Measurements from ENCODE around the gene PMPCA. TPM values are rescaled to one million over a fixed set of nuclear protein-coding genes. Genes with fewer than 3 reads are reported as not detected.
A peak's percentile ranks its signal among the peaks of the same experiment; 100 is the strongest.

Gene PMPCA
- total RNA-seq, 2 experiments from 2014 or later, result 108 to 112 TPM

GRCh38 chr9:136407911-136408310 is 2.5 kb upstream of the PMPCA start:
- intact Hi-C loops (cut with micrococcal nuclease), result no loop called here
- no peaks in the 10 kb centered on the region for H3K9me3 Mint-ChIP-seq
- H3K27ac Mint-ChIP-seq, result peak overlapping the region; percentile 79
- H3K4me1 Mint-ChIP-seq (ENCODE audit: low read depth), result peaks cover 74% of the 10 kb centered on the region
- CTCF ChIA-PET, result no interaction called here
- peaks cover 59% of the 10 kb centered on the region for H3K36me3 Mint-ChIP-seq
- POLR2A ChIA-PET, result no interaction called here
- H3K27me3 Mint-ChIP-seq, result no peaks in the 10 kb centered on the region
- H3K4me3 Mint-ChIP-seq, result peak overlapping the region; percentile 38
- DNase-seq, result peak; percentile 62

GRCh38 chr9:136409557-136410455 is 652 bp upstream of the PMPCA start:
- Mint-ChIP-seq H3K4me1 (ENCODE audit: low read depth) (peaks cover 64% of the 10 kb centered on the region), H3K9me3 (no peaks in the 10 kb centered on the region), H3K36me3 (peaks cover 65% of the 10 kb centered on the region), H3K27ac (peak overlapping the region; percentile 94), H3K4me3 (peak overlapping the region; percentile 88), H3K27me3 (no peaks in the 10 kb centered on the region)
- ChIA-PET POLR2A (interaction anchor here (0.7 to 1.8 kb wide), 8 partner anchors 9 to 131 kb away, joined by 3 to 7 read pairs (median 4); partner anchors contain the start of gene DNLZ), CTCF (interaction anchor here (1.0 to 1.9 kb wide), 4 partner anchors 9 to 686 kb away, joined by 3 to 19 read pairs (median 4); partner anchors contain the start of gene SNAPC4)
- intact Hi-C loops (cut with micrococcal nuclease), result loop anchor here (2.0 kb wide), 1 partner anchor 47 kb away; the partner anchor contains the start of gene DNLZ
- DNase-seq, result peak; percentile 64

- H3K9me3 Mint-ChIP-seq, result no peaks in the 10 kb centered on the region
- peak overlapping the region; percentile 84 for H3K27ac Mint-ChIP-seq
- intact Hi-C loops (cut with micrococcal nuclease), result loop anchor here (1.0 to 2.0 kb wide), 2 partner anchors 28 to 49 kb away; partner anchors contain the start of genes DNLZ and INPP5E
- DNase-seq, result no peak
- H3K36me3 Mint-ChIP-seq, result peaks cover 61% of the 10 kb centered on the region
- no peaks in the 10 kb centered on the region for H3K27me3 Mint-ChIP-seq
- ChIA-PET CTCF (no interaction called here), POLR2A (interaction anchor here (0.9 to 1.8 kb wide), 5 partner anchors 8 to 128 kb away, joined by 3 to 6 read pairs (median 3); partner anchors contain the start of gene DNLZ)
- H3K4me3 Mint-ChIP-seq, result peak overlapping the region; percentile 91
- peaks cover 50% of the 10 kb centered on the region for H3K4me1 Mint-ChIP-seq (ENCODE audit: low read depth)
Observed at GRCh38 chr9:136411378-136411777, 920 bp downstream of the PMPCA start.

GRCh38 chr9:136412962-136413361 is 2.5 kb downstream of the PMPCA start:
- no peak overlapping the region for H3K4me3 Mint-ChIP-seq
- no peaks in the 10 kb centered on the region for H3K9me3 Mint-ChIP-seq
- POLR2A ChIA-PET, result no interaction called here
- DNase-seq, result no peak
- peaks cover 59% of the 10 kb centered on the region for H3K36me3 Mint-ChIP-seq
- CTCF ChIA-PET, result interaction anchor here (1.2 to 1.5 kb wide), 2 partner anchors 11 to 13 kb away, joined by 3 to 5 read pairs; partner anchors contain the start of gene SNAPC4
- H3K4me1 Mint-ChIP-seq (ENCODE audit: low read depth), result peaks cover 39% of the 10 kb centered on the region
- H3K27me3 Mint-ChIP-seq, result no peaks in the 10 kb centered on the region
- intact Hi-C loops (cut with micrococcal nuclease), result no loop called here
- no peak overlapping the region for H3K27ac Mint-ChIP-seq

- ChIA-PET POLR2A (no interaction called here), CTCF (no interaction called here)
- no peaks in the 10 kb centered on the region for H3K27me3 Mint-ChIP-seq
- H3K4me3 Mint-ChIP-seq, result no peak overlapping the region
- no peaks in the 10 kb centered on the region for H3K9me3 Mint-ChIP-seq
- H3K36me3 Mint-ChIP-seq, result peaks cover 56% of the 10 kb centered on the region
- H3K27ac Mint-ChIP-seq, result no peak overlapping the region
- no peak for DNase-seq
- H3K4me1 Mint-ChIP-seq (ENCODE audit: low read depth), result peaks cover 16% of the 10 kb centered on the region
- intact Hi-C loops (cut with micrococcal nuclease), result no loop called here
Observed at GRCh38 chr9:136416427-136416826, 6.0 kb downstream of the PMPCA start.

- Mint-ChIP-seq H3K9me3 (no peaks in the 10 kb centered on the region), H3K4me3 (no peak overlapping the region), H3K4me1 (ENCODE audit: low read depth) (peaks cover 11% of the 10 kb centered on the region), H3K36me3 (peaks cover 53% of the 10 kb centered on the region), H3K27ac (no peak overlapping the region), H3K27me3 (no peaks in the 10 kb centered on the region)
- ChIA-PET CTCF (no interaction called here), POLR2A (no interaction called here)
- no peak for DNase-seq
- intact Hi-C loops (cut with micrococcal nuclease), result no loop called here
Observed at GRCh38 chr9:136416914-136417313, 6.5 kb downstream of the PMPCA start.

- DNase-seq, result no peak
- intact Hi-C loops (cut with micrococcal nuclease), result no loop called here
- Mint-ChIP-seq H3K4me1 (ENCODE audit: low read depth) (peaks cover 2% of the 10 kb centered on the region), H3K9me3 (no peaks in the 10 kb centered on the region), H3K36me3 (peaks cover 47% of the 10 kb centered on the region), H3K27me3 (no peaks in the 10 kb centered on the region), H3K27ac (no peak overlapping the region), H3K4me3 (no peak overlapping the region)
- ChIA-PET CTCF (no interaction called here), POLR2A (no interaction called here)
Observed at GRCh38 chr9:136418182-136419091, 8.0 kb downstream of the PMPCA start.

GRCh38 chr9:136419092-136419420 is 8.6 kb downstream of the PMPCA start:
- DNase-seq, result no peak
- CTCF ChIA-PET, result no interaction called here
- Mint-ChIP-seq H3K4me1 (ENCODE audit: low read depth) (no peaks in the 10 kb centered on the region), H3K36me3 (peaks cover 41% of the 10 kb centered on the region), H3K4me3 (no peak overlapping the region), H3K27me3 (no peaks in the 10 kb centered on the region), H3K9me3 (no peaks in the 10 kb centered on the region), H3K27ac (no peak overlapping the region)
- POLR2A ChIA-PET, result no interaction called here
- intact Hi-C loops (cut with micrococcal nuclease), result no loop called here

- CTCF ChIA-PET, result interaction anchor here (0.5 kb wide), 1 partner anchor 582 kb away, joined by 3 read pairs; no protein-coding TSS in a partner anchor
- no peak overlapping the region for H3K27ac Mint-ChIP-seq
- no peaks in the 10 kb centered on the region for H3K9me3 Mint-ChIP-seq
- no peak overlapping the region for H3K4me3 Mint-ChIP-seq
- DNase-seq, result no peak
- POLR2A ChIA-PET, result no interaction called here
- peaks cover 33% of the 10 kb centered on the region for H3K36me3 Mint-ChIP-seq
- H3K27me3 Mint-ChIP-seq, result no peaks in the 10 kb centered on the region
- peaks cover 5% of the 10 kb centered on the region for H3K4me1 Mint-ChIP-seq (ENCODE audit: low read depth)
- intact Hi-C loops (cut with micrococcal nuclease), result no loop called here
Observed at GRCh38 chr9:136421791-136422190, 11.3 kb downstream of the PMPCA start.

- intact Hi-C loops (cut with micrococcal nuclease), result no loop called here
- no peak for DNase-seq
- no peaks in the 10 kb centered on the region for H3K9me3 Mint-ChIP-seq
- POLR2A ChIA-PET, result interaction anchor here (1.0 kb wide), 1 partner anchor 13 kb away, joined by 3 read pairs; no protein-coding TSS in a partner anchor
- H3K27ac Mint-ChIP-seq, result no peak overlapping the region
- peaks cover 29% of the 10 kb centered on the region for H3K36me3 Mint-ChIP-seq
- no peak overlapping the region for H3K4me3 Mint-ChIP-seq
- CTCF ChIA-PET, result interaction anchor here (1.1 kb wide), 2 partner anchors 12 to 17 kb away, joined by 3 read pairs; no protein-coding TSS in a partner anchor
- H3K27me3 Mint-ChIP-seq, result no peaks in the 10 kb centered on the region
- peaks cover 5% of the 10 kb centered on the region for H3K4me1 Mint-ChIP-seq (ENCODE audit: low read depth)
Observed at GRCh38 chr9:136422876-136423275, 12.4 kb downstream of the PMPCA start.

- peaks cover 5% of the 10 kb centered on the region for H3K4me1 Mint-ChIP-seq (ENCODE audit: low read depth)
Observed at GRCh38 chr9:136423432-136424146, 13.1 kb downstream of the PMPCA start.

More at GRCh38 chr9:136423432-136424146, 13.1 kb downstream of the PMPCA start:
- peaks cover 24% of the 10 kb centered on the region for H3K36me3 Mint-ChIP-seq
- no peaks in the 10 kb centered on the region for H3K9me3 Mint-ChIP-seq
- intact Hi-C loops (cut with micrococcal nuclease), result no loop called here
- no peaks in the 10 kb centered on the region for H3K27me3 Mint-ChIP-seq
- DNase-seq, result no peak
- H3K4me3 Mint-ChIP-seq, result no peak overlapping the region
- ChIA-PET CTCF (interaction anchor here (1.1 kb wide), 2 partner anchors 11 to 17 kb away, joined by 3 read pairs; no protein-coding TSS in a partner anchor), POLR2A (interaction anchor here (1.0 kb wide), 1 partner anchor 14 kb away, joined by 3 read pairs; no protein-coding TSS in a partner anchor)
- H3K27ac Mint-ChIP-seq, result no peak overlapping the region

Data from activated CD4-positive, alpha-beta memory T cell treated with anti-CD3 and anti-CD28 coated beads for 36 hours (primary cell).